Activated CD4-positive, alpha-beta memory T cell treated with anti-CD3 and anti-CD28 coated beads for 36 hours (primary cell): ENCODE results near the gene CCDC127. TPM values are rescaled to one million over a fixed set of nuclear protein-coding genes. Genes with fewer than 3 reads are reported as not detected.

Experiments used
- CTCF ChIA-PET: fragments of 350-600 bp; sonication (Branson Sonifier 250); formaldehyde crosslinking; loops from one replicate; lab custom pipeline; 2021; ENCODE audit warnings: antibody characterized with exemption, inconsistent platforms; lab: Charles Lee
- POLR2A ChIA-PET: fragments of 350-600 bp; sonication (Branson Sonifier 250); formaldehyde crosslinking; loops from one replicate; lab custom pipeline; 2021; ENCODE audit warnings: antibody characterized with exemption; lab: Charles Lee
- DNase-seq: peaks from one replicate; pipeline ENCODE4 v3.0.0-alpha.2; 2020
- H3K27ac Mint-ChIP-seq: one replicate; pipeline ENCODE4 v1.8.0; 2021; ENCODE audit warnings: mixed read lengths
- H3K27me3 Mint-ChIP-seq: one replicate; pipeline ENCODE4 v1.8.0; 2021; ENCODE audit warnings: mixed read lengths
- H3K36me3 Mint-ChIP-seq: one replicate; pipeline ENCODE4 v1.8.0; 2021; ENCODE audit warnings: mixed read lengths
- H3K4me1 Mint-ChIP-seq: one replicate; pipeline ENCODE4 v1.8.0; 2021; ENCODE audit warnings: low read depth, mixed read lengths
- H3K4me3 Mint-ChIP-seq: one replicate; pipeline ENCODE4 v1.8.0; 2021; ENCODE audit warnings: mild to moderate bottlenecking, mixed read lengths
- H3K9me3 Mint-ChIP-seq: one replicate; pipeline ENCODE4 v1.8.0; 2021; ENCODE audit warnings: mixed read lengths
- intact Hi-C: fragments of 100-400 bp; cut with micrococcal nuclease; formaldehyde crosslinking; loops from one replicate; pipeline ENCODE4 v1.15.1; 2023
- total RNA-seq, 2 experiments: library from RNA; stranded (reverse); gene quantifications; one replicate each; pipeline ENCODE4 v1.2.3, GENCODE V29; 2021

CCDC127 gene
- total RNA-seq, 2 experiments from 2014 or later: 4.3 to 5.0 TPM

- ChIA-PET POLR2A (interaction anchor here (0.9 kb wide), 1 partner anchor 12 kb away, joined by 3 read pairs; no protein-coding TSS in a partner anchor), CTCF (no interaction called here)
- no peak overlapping the region for H3K27ac Mint-ChIP-seq
- H3K27me3 Mint-ChIP-seq: no peaks in the 10 kb centered on the region
- no peak for DNase-seq
- intact Hi-C loops: no loop called here
- no peak overlapping the region for H3K4me3 Mint-ChIP-seq
- H3K9me3 Mint-ChIP-seq: no peaks in the 10 kb centered on the region
- H3K4me1 Mint-ChIP-seq: peaks cover 16% of the 10 kb centered on the region
- H3K36me3 Mint-ChIP-seq: peaks cover 33% of the 10 kb centered on the region
Observed at GRCh38 chr5:207599-207998, 10.4 kb downstream of the CCDC127 start.

- H3K9me3 Mint-ChIP-seq: no peaks in the 10 kb centered on the region
- H3K4me3 Mint-ChIP-seq: no peak overlapping the region
- intact Hi-C loops: no loop called here
- no peaks in the 10 kb centered on the region for H3K27me3 Mint-ChIP-seq
- DNase-seq: no peak
- H3K4me1 Mint-ChIP-seq: peaks cover 16% of the 10 kb centered on the region
- H3K36me3 Mint-ChIP-seq: peaks cover 34% of the 10 kb centered on the region
- POLR2A ChIA-PET: interaction anchor here (0.9 kb wide), 1 partner anchor 13 kb away, joined by 3 read pairs; no protein-coding TSS in a partner anchor
- CTCF ChIA-PET: no interaction called here
- H3K27ac Mint-ChIP-seq: no peak overlapping the region
Observed at GRCh38 chr5:206927-207536, 10.9 kb downstream of the CCDC127 start.

- no peak overlapping the region for H3K4me3 Mint-ChIP-seq
- peaks cover 16% of the 10 kb centered on the region for H3K4me1 Mint-ChIP-seq
- ChIA-PET CTCF (no interaction called here), POLR2A (no interaction called here)
- H3K9me3 Mint-ChIP-seq: no peaks in the 10 kb centered on the region
- DNase-seq: no peak
- no peak overlapping the region for H3K27ac Mint-ChIP-seq
- peaks cover 34% of the 10 kb centered on the region for H3K36me3 Mint-ChIP-seq
- H3K27me3 Mint-ChIP-seq: no peaks in the 10 kb centered on the region
- intact Hi-C loops: no loop called here
Observed at GRCh38 chr5:206406-206805, 11.5 kb downstream of the CCDC127 start.

- Mint-ChIP-seq H3K27ac (no peak overlapping the region), H3K9me3 (no peaks in the 10 kb centered on the region), H3K27me3 (no peaks in the 10 kb centered on the region), H3K4me1 (peaks cover 12% of the 10 kb centered on the region), H3K4me3 (no peak overlapping the region), H3K36me3 (peaks cover 30% of the 10 kb centered on the region)
- intact Hi-C loops: no loop called here
- DNase-seq: no peak
- ChIA-PET POLR2A (no interaction called here), CTCF (no interaction called here)
Observed at GRCh38 chr5:204966-205670, 12.8 kb downstream of the CCDC127 start.

- intact Hi-C loops: no loop called here
- Mint-ChIP-seq H3K27ac (no peak overlapping the region), H3K4me1 (peaks cover 5% of the 10 kb centered on the region), H3K36me3 (peaks cover 30% of the 10 kb centered on the region), H3K27me3 (no peaks in the 10 kb centered on the region), H3K9me3 (no peaks in the 10 kb centered on the region), H3K4me3 (no peak overlapping the region)
- ChIA-PET CTCF (no interaction called here), POLR2A (no interaction called here)
- DNase-seq: no peak
Observed at GRCh38 chr5:204462-204861, 13.5 kb downstream of the CCDC127 start.

- CTCF ChIA-PET: no interaction called here
- peaks cover 5% of the 10 kb centered on the region for H3K4me1 Mint-ChIP-seq
- no peak overlapping the region for H3K4me3 Mint-ChIP-seq
- H3K9me3 Mint-ChIP-seq: no peaks in the 10 kb centered on the region
- H3K36me3 Mint-ChIP-seq: peaks cover 30% of the 10 kb centered on the region
- no peak for DNase-seq
- H3K27me3 Mint-ChIP-seq: no peaks in the 10 kb centered on the region
- POLR2A ChIA-PET: no interaction called here
- no peak overlapping the region for H3K27ac Mint-ChIP-seq
- intact Hi-C loops: no loop called here
Observed at GRCh38 chr5:204001-204400, 14.0 kb downstream of the CCDC127 start.

GRCh38 chr5:203246-203930 is 14.6 kb downstream of the CCDC127 start:
- Mint-ChIP-seq H3K9me3 (no peaks in the 10 kb centered on the region), H3K27ac (no peak overlapping the region), H3K4me3 (no peak overlapping the region), H3K4me1 (peaks cover 2% of the 10 kb centered on the region), H3K36me3 (peaks cover 30% of the 10 kb centered on the region), H3K27me3 (no peaks in the 10 kb centered on the region)
- intact Hi-C loops: no loop called here
- DNase-seq: no peak
- ChIA-PET CTCF (no interaction called here), POLR2A (no interaction called here)

- H3K27me3 Mint-ChIP-seq: no peaks in the 10 kb centered on the region
- H3K4me3 Mint-ChIP-seq: no peak overlapping the region
- peaks cover 21% of the 10 kb centered on the region for H3K36me3 Mint-ChIP-seq
- ChIA-PET CTCF (interaction anchor here (1.4 kb wide), 1 partner anchor 13 kb away, joined by 3 read pairs; no protein-coding TSS in a partner anchor), POLR2A (no interaction called here)
- no peak for DNase-seq
- intact Hi-C loops: no loop called here
- no peak overlapping the region for H3K27ac Mint-ChIP-seq
- no peaks in the 10 kb centered on the region for H3K4me1 Mint-ChIP-seq
- H3K9me3 Mint-ChIP-seq: no peaks in the 10 kb centered on the region
Observed at GRCh38 chr5:201672-202071, 16.3 kb downstream of the CCDC127 start.

- intact Hi-C loops: no loop called here
- ChIA-PET POLR2A (no interaction called here), CTCF (interaction anchor here (1.4 kb wide), 1 partner anchor 12 kb away, joined by 3 read pairs; no protein-coding TSS in a partner anchor)
- H3K9me3 Mint-ChIP-seq: no peaks in the 10 kb centered on the region
- H3K27me3 Mint-ChIP-seq: no peaks in the 10 kb centered on the region
- H3K4me1 Mint-ChIP-seq: no peaks in the 10 kb centered on the region
- no peak for DNase-seq
- no peak overlapping the region for H3K27ac Mint-ChIP-seq
- H3K36me3 Mint-ChIP-seq: peaks cover 21% of the 10 kb centered on the region
- H3K4me3 Mint-ChIP-seq: no peak overlapping the region
Observed at GRCh38 chr5:200985-201384, 17.0 kb downstream of the CCDC127 start.

GRCh38 chr5:199950-200645 is 17.9 kb downstream of the CCDC127 start:
- Mint-ChIP-seq H3K27me3 (no peaks in the 10 kb centered on the region), H3K9me3 (no peaks in the 10 kb centered on the region), H3K36me3 (peaks cover 15% of the 10 kb centered on the region), H3K27ac (no peak overlapping the region), H3K4me1 (no peaks in the 10 kb centered on the region), H3K4me3 (no peak overlapping the region)
- CTCF ChIA-PET: no interaction called here
- DNase-seq: no peak
- POLR2A ChIA-PET: no interaction called here
- intact Hi-C loops: no loop called here

GRCh38 chr5:199197-199949 is 18.6 kb downstream of the CCDC127 start:
- Mint-ChIP-seq H3K4me3 (no peak overlapping the region), H3K4me1 (no peaks in the 10 kb centered on the region), H3K9me3 (no peaks in the 10 kb centered on the region), H3K27ac (no peak overlapping the region), H3K27me3 (no peaks in the 10 kb centered on the region), H3K36me3 (peaks cover 9% of the 10 kb centered on the region)
- DNase-seq: no peak
- CTCF ChIA-PET: no interaction called here
- POLR2A ChIA-PET: no interaction called here
- intact Hi-C loops: no loop called here
